ENCODE results near the gene KCTD17.

GRCh38 chr22:37032134-37032534 lies 19.4 kb upstream of the KCTD17 start:
- TF ChIP-seq CTCF (IDR thresholded peaks at IDR 0.05 in 4 of 5, conservative IDR thresholded peaks at IDR 0.05 in 1 of 5) = no peak
- no peak for TF ChIP-seq POLR2A (IDR thresholded peaks at IDR 0.05)
